Mucosa of rectum (tissue), 2 donors: ENCODE results near the gene SPSB3.

Experiments
- H3K27ac ChIP-seq, 2 donors: one replicate each; pipeline ENCODE4 v1.7.0; 2013; ENCODE audit warnings: inconsistent platforms in 2 of 2, low read depth in 2 of 2, low read length in 2 of 2
- H3K27me3 ChIP-seq, 2 donors: one replicate each; pipeline ENCODE4 v1.7.0; 2013; ENCODE audit warnings: low read length in 2 of 2; ENCODE audit not compliant: control insufficient read depth in 2 of 2, insufficient read depth in 2 of 2
- H3K36me3 ChIP-seq, 2 donors: one replicate each; pipeline ENCODE4 v1.7.0; 2013; ENCODE audit warnings: low read length in 2 of 2; ENCODE audit not compliant: control insufficient read depth in 2 of 2, insufficient read depth in 2 of 2
- H3K4me1 ChIP-seq, 2 donors: one replicate each; pipeline ENCODE4 v1.7.0; 2013; ENCODE audit warnings: low read length in 2 of 2, mild to moderate bottlenecking in 1 of 2; ENCODE audit not compliant: control insufficient read depth in 2 of 2, insufficient read depth in 2 of 2
- H3K4me3 ChIP-seq, 2 donors: one replicate each; pipeline ENCODE4 v1.7.0; 2013; ENCODE audit warnings: low read length in 2 of 2
- H3K9ac ChIP-seq, 2 donors: one replicate each; pipeline ENCODE4 v1.7.0; 2013; ENCODE audit warnings: low read length in 2 of 2, low read depth in 1 of 2, mild to moderate bottlenecking in 1 of 2
- H3K9me3 ChIP-seq, 2 donors: one replicate each; pipeline ENCODE4 v1.7.0; 2013; ENCODE audit warnings: low read length in 2 of 2; ENCODE audit not compliant: control insufficient read depth in 2 of 2
- donor health status: healthy.
- donor health status: Normal muscosa, but diverticular disease.

SPSB3 gene

GRCh38 chr16:1729026-1729425 is 53.3 kb downstream of the SPSB3 start:
- Histone ChIP-seq H3K9ac (no peak overlapping the region), H3K36me3 (peaks cover 32 to 48% of the 10 kb centered on the region in 2 donors)

GRCh38 chr16:1727651-1728624 is 54.4 kb downstream of the SPSB3 start:
- no peak overlapping the region for H3K27ac ChIP-seq
- H3K9ac ChIP-seq, result no peak overlapping the region
- peaks cover 0 to 3% of the 10 kb centered on the region in 2 donors for H3K4me1 ChIP-seq
- no peaks in the 10 kb centered on the region for H3K9me3 ChIP-seq
- H3K4me3 ChIP-seq, result no peak overlapping the region
- peaks cover 21 to 42% of the 10 kb centered on the region in 2 donors for H3K36me3 ChIP-seq
- H3K27me3 ChIP-seq, result no peaks in the 10 kb centered on the region

More at GRCh38 chr16:1729026-1729425, 53.3 kb downstream of the SPSB3 start:
- Histone ChIP-seq H3K4me3 (no peak overlapping the region), H3K4me1 (no peaks in the 10 kb centered on the region), H3K9me3 (no peaks in the 10 kb centered on the region), H3K27ac (no peak overlapping the region), H3K27me3 (no peaks in the 10 kb centered on the region)
